Panc1 (cell line): Measurements from ENCODE around the gene PHF21A. TPM values are rescaled to one million over a fixed set of nuclear protein-coding genes. Genes with fewer than 3 reads are reported as not detected.

Source experiments
- ATAC-seq: fragments of 200-7000 bp; cut with Tn5 transposase; 2 replicates; pipeline ENCODE4 v1.9.1; 2020; ENCODE audit warnings: mild to moderate bottlenecking, moderate library complexity
- BruUV-seq: library from RNA; stranded (reverse); fragments of 400-500 nt; replicated peaks from 2 replicates; lab custom pipeline; 2021; lab: Mats Ljungman, UMichigan
- CTCF ChIA-PET: fragments of 300-600 bp; sonication (Branson Sonifier 250); formaldehyde crosslinking; loops from one replicate; lab custom pipeline; 2022; ENCODE audit warnings: antibody characterized with exemption; lab: Charles Lee
- POLR2A ChIA-PET: fragments of 300-600 bp; sonication (Branson Sonifier 250); formaldehyde crosslinking; loops from one replicate; lab custom pipeline; 2022; ENCODE audit warnings: antibody characterized with exemption; lab: Charles Lee
- DNase-seq: peaks from one replicate; pipeline ENCODE4 v3.0.0-alpha.2; 2010; ENCODE audit warnings: low read depth, low spot score
- H3K27ac ChIP-seq: 2 replicates; pipeline ENCODE4 v1.5.1; 2011; ENCODE audit warnings: mild to moderate bottlenecking, low read length, inconsistent platforms
- H3K27me3 ChIP-seq: fragments of 200-500 bp; sonication (Bioruptor generic); 2 replicates; pipeline ENCODE4 v1.6.0; 2014; ENCODE audit warnings: low read length, inconsistent platforms; ENCODE audit not compliant: control insufficient read depth, insufficient read depth
- H3K36me3 ChIP-seq: fragments of 200-500 bp; sonication (Bioruptor generic); 2 replicates; pipeline ENCODE4 v1.5.1; 2014; ENCODE audit warnings: inconsistent platforms, mild to moderate bottlenecking, low read length, moderate library complexity; ENCODE audit not compliant: control insufficient read depth, insufficient read depth
- H3K4me1 ChIP-seq: 2 replicates; pipeline ENCODE4 v1.5.1; 2011; ENCODE audit warnings: inconsistent platforms, mild to moderate bottlenecking, low read length, moderate library complexity; ENCODE audit not compliant: control insufficient read depth, insufficient read depth
- H3K4me3 ChIP-seq, 2 experiments: 2 replicates each; pipeline ENCODE4 v1.5.1; 2011 to 2012; ENCODE audit warnings: low read depth in 2 of 2, low read length in 2 of 2, mild to moderate bottlenecking in 2 of 2, inconsistent platforms in 1 of 2, moderate library complexity in 1 of 2
- H3K9me3 ChIP-seq: fragments of 200-500 bp; sonication (Bioruptor generic); 2 replicates; pipeline ENCODE4 v1.5.1; 2014; ENCODE audit warnings: low read depth, mild to moderate bottlenecking, inconsistent platforms, low read length, moderate library complexity; ENCODE audit not compliant: control insufficient read depth, insufficient read depth
- POLR2AphosphoS5 ChIP-seq: IDR thresholded peaks from 2 replicates; pipeline ENCODE4 v1.6.1; 2012; ENCODE audit warnings: mild to moderate bottlenecking, low read depth, low read length, moderate library complexity
- REST ChIP-seq, 2 experiments: IDR thresholded peaks; 2 replicates each; pipeline ENCODE4 v1.6.1; 2011 to 2012; ENCODE audit warnings: low read depth in 2 of 2, control low read depth in 1 of 2, low read length in 1 of 2, mild to moderate bottlenecking in 1 of 2, moderate library complexity in 1 of 2; ENCODE audit not compliant: insufficient read depth in 1 of 2
- SIN3A ChIP-seq: IDR thresholded peaks from 2 replicates; pipeline ENCODE4 v1.6.1; 2012; ENCODE audit warnings: low read depth, mild to moderate bottlenecking, low read length, moderate library complexity, borderline replicate concordance; ENCODE audit not compliant: insufficient read depth
- TCF7L2 ChIP-seq: IDR thresholded peaks from 2 replicates; pipeline ENCODE4 v1.6.1; 2011; ENCODE audit warnings: mild to moderate bottlenecking, low read depth, low read length, inconsistent platforms
- in situ Hi-C: cut with HindIII; loops from 2 replicates; pipeline ENCODE4 v1.10.0; 2016; ENCODE audit warnings: low sequenced_read_pairs, low pct_unique_long_range_greater_than_20kb
- intact Hi-C: fragments of 100-400 bp; cut with micrococcal nuclease; formaldehyde crosslinking; loops from one replicate; pipeline ENCODE4 v1.10.0; 2022; ENCODE audit not compliant: unreplicated experiment
- total RNA-seq: library from RNA; stranded (reverse); gene quantifications from one replicate; pipeline ENCODE4 v1.2.1, GENCODE V29; 2021; ENCODE audit not compliant: unreplicated experiment
- TF ChIP-seq, protein P1 (sequence below): fragments of 450-650 bp; IDR thresholded peaks from 2 replicates; pipeline ENCODE4 v1.5.1; 2017; ENCODE audit warnings: mild to moderate bottlenecking

Gene PHF21A
- total RNA-seq, 1 experiment from 2014 or later = 45.7 TPM

DNA sequence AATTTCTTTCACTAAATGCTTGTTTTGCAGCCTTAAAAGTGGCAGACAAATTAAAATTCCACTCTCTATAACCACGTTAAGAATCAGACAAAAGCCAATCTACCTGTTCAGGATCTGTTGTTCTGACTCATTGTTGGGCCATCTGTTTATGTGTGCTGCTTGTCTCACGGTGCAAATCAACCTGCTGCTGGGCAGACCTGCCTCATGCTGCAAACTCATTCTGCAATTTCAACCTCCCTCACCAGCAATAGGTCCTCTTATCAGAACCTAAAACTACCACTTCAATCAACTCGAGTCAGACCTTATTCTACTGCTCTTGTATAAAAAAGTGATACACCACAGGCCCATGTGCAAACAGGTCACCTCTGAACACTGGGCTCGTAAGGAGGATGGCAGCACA, 123.7 kb downstream of the PHF21A start:
- ChIA-PET CTCF (no interaction called here), POLR2A (no interaction called here)
- H3K9me3 ChIP-seq = no peaks in the 10 kb centered on the region
- no peaks in the 10 kb centered on the region for H3K36me3 ChIP-seq
- no TSS peak for BruUV-seq
- H3K4me3 ChIP-seq = no peak overlapping the region
- no peaks in the 10 kb centered on the region for H3K4me1 ChIP-seq
- TF ChIP-seq SIN3A = no peak
- TF ChIP-seq POLR2AphosphoS5 = no peak
- in situ Hi-C loops = no loop called here
- no peaks in the 10 kb centered on the region for H3K27me3 ChIP-seq
- intact Hi-C loops = no loop called here
- no peak for DNase-seq
- no peak overlapping the region for H3K27ac ChIP-seq
- no peak for ATAC-seq

DNA sequence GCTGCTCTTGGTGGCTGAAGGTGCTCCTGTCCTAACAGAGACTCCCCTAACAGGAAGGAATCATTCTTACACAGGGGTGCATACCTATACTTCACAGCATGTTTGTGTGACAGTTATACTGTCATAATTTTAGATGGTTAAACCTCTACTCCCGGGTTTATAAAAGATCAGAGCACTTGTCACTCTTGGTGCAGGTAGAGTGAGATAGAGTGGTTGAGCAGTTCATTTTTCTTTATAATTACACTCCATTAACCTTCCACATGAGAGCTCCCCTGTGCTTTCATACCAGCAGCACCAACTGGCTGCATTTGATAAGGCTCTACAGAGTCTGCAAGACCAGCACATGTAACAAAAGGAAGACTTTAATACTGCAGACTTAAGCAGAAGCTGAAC, 125.9 kb downstream of the PHF21A start:
- Histone ChIP-seq H3K4me1 (no peaks in the 10 kb centered on the region), H3K4me3 (no peak overlapping the region), H3K27ac (no peak overlapping the region), H3K9me3 (no peaks in the 10 kb centered on the region), H3K27me3 (no peaks in the 10 kb centered on the region), H3K36me3 (no peaks in the 10 kb centered on the region)
- ChIA-PET CTCF (interaction anchor here (0.8 to 1.7 kb wide), 2 partner anchors 11 to 30 kb away, joined by 3 to 4 read pairs; no protein-coding TSS in a partner anchor), POLR2A (no interaction called here)
- in situ Hi-C loops (no loop called here), intact Hi-C loops (no loop called here)
- ATAC-seq (no peak), DNase-seq (no peak)
- no TSS peak for BruUV-seq
- TF ChIP-seq SIN3A (no peak), POLR2AphosphoS5 (no peak), TCF7L2 (no peak), REST (IDR thresholded peaks at IDR 0.05; ENCODE audit: insufficient read depth in 1 of 2, low read depth in 2 of 2, low read length in 1 of 2) (no peak)
- TF ChIP-seq, protein P1, sequence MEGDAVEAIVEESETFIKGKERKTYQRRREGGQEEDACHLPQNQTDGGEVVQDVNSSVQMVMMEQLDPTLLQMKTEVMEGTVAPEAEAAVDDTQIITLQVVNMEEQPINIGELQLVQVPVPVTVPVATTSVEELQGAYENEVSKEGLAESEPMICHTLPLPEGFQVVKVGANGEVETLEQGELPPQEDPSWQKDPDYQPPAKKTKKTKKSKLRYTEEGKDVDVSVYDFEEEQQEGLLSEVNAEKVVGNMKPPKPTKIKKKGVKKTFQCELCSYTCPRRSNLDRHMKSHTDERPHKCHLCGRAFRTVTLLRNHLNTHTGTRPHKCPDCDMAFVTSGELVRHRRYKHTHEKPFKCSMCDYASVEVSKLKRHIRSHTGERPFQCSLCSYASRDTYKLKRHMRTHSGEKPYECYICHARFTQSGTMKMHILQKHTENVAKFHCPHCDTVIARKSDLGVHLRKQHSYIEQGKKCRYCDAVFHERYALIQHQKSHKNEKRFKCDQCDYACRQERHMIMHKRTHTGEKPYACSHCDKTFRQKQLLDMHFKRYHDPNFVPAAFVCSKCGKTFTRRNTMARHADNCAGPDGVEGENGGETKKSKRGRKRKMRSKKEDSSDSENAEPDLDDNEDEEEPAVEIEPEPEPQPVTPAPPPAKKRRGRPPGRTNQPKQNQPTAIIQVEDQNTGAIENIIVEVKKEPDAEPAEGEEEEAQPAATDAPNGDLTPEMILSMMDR = no peak

- Histone ChIP-seq H3K9me3 (no peaks in the 10 kb centered on the region), H3K4me1 (no peaks in the 10 kb centered on the region), H3K4me3 (no peak overlapping the region), H3K36me3 (no peaks in the 10 kb centered on the region), H3K27ac (no peak overlapping the region), H3K27me3 (no peaks in the 10 kb centered on the region)
- CTCF ChIA-PET = interaction anchor here (1.7 kb wide), 1 partner anchor 30 kb away, joined by 4 read pairs; no protein-coding TSS in a partner anchor
- no peak for DNase-seq
- POLR2A ChIA-PET = no interaction called here
- no peak for TF ChIP-seq POLR2AphosphoS5
- no peak for TF ChIP-seq TCF7L2
- TF ChIP-seq, protein P1 = no peak
- TF ChIP-seq SIN3A = no peak
- TF ChIP-seq REST (IDR thresholded peaks at IDR 0.05; ENCODE audit: insufficient read depth in 1 of 2, low read depth in 2 of 2, low read length in 1 of 2) = no peak
- BruUV-seq = no TSS peak
- in situ Hi-C loops (no loop called here), intact Hi-C loops (no loop called here)
- no peak for ATAC-seq
Observed at GRCh38 chr11:45994371-45995341, 126.6 kb downstream of the PHF21A start.
